ENCODE data around the gene GPR37.

The GPR37 gene

DNA sequence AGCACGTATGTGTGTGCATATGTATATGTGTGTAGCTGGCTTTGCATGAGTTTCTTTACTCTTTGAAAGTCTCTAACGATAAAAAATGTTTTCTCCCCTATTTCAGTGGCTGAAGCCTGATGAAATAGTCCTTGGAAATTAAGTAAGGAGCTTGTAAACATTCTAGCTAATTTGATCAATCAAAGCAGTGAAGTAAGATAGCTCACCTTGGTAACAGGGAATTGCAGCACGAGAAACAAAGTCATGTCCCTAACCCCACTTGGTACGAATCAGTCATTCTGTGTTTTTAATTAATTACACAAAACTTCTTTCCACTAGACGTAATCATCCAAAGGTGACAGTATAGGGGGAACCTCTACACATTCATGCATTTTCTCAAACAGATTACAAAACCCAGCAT is 41.5 kb downstream of the GPR37 start:
- DNase-seq, result no peak

DNA sequence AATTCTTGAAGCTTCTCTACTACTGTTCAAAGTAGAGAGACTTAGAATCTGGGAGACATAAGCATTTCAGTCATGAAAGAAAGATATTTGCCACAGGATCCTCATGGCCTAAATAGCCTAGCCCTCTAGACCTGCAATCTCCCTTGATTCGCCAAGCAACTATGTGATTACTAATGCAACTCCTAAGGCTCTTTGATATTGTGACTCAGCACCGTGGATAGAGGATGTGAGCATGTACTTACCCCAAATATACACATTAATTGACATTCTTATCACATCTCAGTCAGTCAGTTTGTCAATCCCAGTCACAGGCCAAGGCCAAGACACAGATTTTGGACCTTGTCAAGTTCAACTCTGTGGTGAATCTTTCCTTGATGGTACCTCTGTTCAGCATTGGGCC is 42.6 kb downstream of the GPR37 start:
- no peak for DNase-seq

DNA sequence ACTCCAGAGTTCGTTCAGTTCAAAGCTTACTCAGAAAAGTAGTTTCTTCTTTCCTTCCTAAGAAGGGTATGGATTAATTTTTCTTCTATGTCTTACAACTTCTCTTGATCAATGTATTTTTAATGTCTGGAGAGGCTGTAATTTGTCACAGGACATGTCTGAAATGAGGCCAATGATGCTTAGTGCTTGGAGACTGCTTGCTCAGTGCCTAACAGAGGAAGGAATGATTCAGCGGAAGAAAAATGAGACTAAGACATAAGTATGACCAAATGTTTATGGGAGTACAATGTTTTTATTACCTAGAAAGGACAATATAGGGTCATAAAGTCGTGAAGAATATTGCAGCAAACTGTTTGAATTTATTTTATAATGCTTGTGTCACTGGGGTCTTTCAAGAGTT is 43.3 kb downstream of the GPR37 start:
- DNase-seq, result no peak

DNA sequence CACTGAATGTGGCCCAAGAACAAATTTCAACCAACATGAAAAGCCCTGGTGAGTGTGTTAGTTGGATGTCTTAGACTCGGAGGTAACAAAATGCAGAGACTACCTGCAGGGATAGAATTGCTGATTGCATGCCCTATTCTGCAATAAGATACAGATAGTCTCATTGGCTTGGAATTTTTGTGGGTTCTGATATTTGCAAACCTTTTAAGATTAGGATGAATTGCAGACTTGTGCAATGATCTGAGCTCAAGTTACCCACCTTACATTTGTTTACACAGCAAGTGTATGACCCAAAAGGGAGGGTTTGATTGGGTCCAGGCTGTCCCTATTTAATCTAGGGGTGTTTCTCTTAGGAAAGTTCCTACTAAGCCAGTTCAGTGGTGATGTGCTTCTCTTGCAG is 45.4 kb downstream of the GPR37 start:
- no peak for DNase-seq

- no peak for DNase-seq
These were observed 47.4 kb downstream of the GPR37 start for GRCh38 chr7:124718032-124718766.

GRCh38 chr7:124716894-124717293 is 48.7 kb downstream of the GPR37 start:
- DNase-seq, result no peak

DNA sequence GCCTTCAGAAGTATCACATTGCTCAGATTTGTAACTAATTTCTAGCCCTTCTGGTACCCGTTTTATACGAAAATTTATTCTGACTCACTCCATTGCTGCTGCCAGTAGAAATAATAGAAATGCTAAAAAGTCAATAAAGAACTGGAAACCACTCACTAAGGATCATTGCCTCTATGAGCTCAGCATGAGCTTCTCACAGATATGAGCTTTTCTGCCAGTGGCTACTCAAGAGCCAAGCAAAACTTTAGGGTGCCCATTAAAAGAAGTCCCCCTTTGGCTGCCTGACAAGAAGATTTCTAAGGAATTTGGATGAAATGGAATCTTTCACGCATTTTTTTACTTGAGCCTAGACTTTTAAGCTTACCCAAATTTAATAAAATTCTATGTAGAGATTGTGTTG is 52.5 kb downstream of the GPR37 start:
- no peak for DNase-seq

DNA sequence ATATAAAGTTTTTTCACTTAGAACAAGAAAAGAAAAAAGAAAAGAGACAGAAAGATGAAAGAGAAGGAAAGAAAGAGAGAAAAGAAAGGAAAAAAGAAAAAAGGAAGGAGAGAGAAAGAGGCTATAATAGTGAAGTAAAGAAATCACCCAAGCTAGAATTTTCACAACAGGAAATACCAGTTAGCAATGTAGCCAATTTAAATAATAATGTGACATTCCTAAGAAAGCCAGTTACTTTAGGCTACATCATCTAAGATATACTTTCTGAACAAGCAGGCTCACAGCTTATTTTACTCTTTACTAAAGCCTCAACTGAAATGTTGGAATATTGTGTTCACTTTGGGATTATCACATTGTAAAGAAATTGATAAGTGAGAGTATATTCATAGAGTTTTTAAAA is 53.6 kb downstream of the GPR37 start:
- DNase-seq, result no peak

GRCh38 chr7:124702385-124702784 is 63.2 kb downstream of the GPR37 start:
- no peak for DNase-seq

GRCh38 chr7:124701955-124702354 is 63.6 kb downstream of the GPR37 start:
- no peak for DNase-seq

DNA sequence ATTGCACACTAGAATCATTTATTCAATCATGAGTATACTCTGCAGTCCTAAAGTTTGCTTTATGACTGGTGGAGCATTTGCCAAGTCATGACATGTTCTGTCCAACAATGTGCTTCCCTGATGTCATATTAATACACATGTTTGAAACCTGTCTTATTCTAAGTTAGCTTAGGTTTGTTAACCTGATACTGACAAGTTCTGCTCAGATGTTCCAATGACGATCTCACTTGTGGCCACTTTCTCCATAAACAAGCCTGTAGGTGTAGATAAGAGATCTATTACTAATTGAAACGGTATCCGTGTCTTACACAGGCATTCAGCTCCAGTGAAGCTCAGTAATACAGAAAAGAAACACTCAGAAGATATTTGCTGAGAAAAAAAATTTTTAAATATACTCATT is 64.9 kb downstream of the GPR37 start:
- no peak for DNase-seq

DNA sequence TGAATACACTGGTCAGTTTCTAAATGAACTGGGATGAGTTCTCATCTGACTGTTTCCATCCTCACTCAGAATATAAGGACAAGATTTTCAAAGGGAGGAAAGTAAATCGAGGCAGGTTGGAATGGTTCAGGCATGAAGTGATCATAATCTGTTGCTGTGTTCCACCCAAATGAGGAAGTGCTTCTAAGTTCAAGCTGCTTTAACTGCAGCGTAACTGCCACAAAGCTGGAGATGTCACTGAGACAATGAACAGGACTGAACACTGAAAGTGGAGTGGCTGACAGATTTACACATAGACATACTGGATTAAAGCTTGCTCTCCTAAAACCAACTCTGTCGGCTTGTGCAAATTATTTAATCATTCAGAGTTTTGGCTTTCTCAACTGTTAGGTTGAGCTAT is 66.6 kb downstream of the GPR37 start:
- no peak for DNase-seq

DNA sequence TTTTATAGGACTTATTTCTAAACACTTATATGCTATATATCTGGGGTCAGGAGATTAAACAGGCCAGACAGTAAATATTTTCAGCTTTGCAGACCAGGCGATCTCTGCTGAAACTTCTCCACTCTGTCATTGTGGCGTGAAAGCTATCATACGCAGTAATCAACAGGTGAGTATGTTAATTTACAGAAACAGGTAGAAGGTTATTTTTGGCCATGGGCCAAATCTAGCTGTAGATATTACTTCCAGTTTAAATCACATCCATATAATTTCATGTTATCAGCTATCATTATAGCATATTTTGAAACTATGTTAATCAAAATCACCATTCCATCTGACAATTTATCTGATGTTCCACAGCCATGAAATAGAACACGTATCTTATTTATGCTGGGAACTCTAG is 67.8 kb downstream of the GPR37 start:
- DNase-seq, result no peak

Data from activated CD4-positive, alpha-beta T cell treated with anti-CD3 and anti-CD28 coated beads for 4 hours (primary cell).